ENCODE measurements around the gene CRYBA2. TPM values are rescaled to one million over a fixed set of nuclear protein-coding genes. Genes with fewer than 3 reads are reported as not detected.

The CRYBA2 gene
- polyA plus RNA-seq, 1 donor = 13.3 TPM

DNA sequence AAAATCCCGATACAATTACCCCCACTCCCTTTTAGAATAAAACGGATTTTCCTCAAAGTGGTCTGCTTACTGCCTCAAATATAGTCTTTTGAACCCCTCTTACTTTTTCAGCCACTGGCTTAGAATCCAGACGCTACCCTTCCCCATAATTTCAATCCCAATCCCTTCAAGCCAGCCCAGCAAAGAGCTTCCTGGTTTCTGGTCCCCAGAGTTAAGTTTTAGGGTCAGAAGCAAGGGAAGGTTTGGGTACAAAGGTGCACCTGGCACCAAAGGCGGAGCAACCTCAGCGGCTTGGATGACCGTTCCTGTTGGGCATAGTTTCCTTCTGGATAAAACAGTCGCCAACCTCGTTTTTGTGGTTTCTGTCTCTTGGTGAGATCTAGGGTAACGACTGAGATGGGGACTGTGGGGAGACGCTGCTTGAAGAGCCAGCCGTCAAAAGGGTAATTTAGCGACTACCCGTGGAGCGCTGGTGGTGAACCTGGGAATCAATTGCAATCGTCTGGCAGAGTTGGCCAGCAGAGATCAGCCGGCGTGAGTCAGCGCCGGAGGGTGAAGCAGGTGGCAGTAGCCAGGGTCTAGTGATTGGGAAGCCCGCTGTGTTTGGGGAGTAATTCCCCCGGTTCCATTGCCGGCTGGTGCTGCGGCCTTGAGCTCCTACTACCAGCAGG is 9.8 kb downstream of the CRYBA2 start:
- no peak for DNase-seq
- Histone ChIP-seq H3K27me3 (ENCODE audit: control insufficient read depth, insufficient read depth, low read length) (peaks cover 93% of the 10 kb centered on the region), H3K4me3 (ENCODE audit: low read length) (peak overlapping the region; percentile 16), H3K36me3 (ENCODE audit: control insufficient read depth, insufficient read depth, low read length) (no peaks in the 10 kb centered on the region), H3K27ac (ENCODE audit: low read length) (no peak overlapping the region), H3K9me3 (ENCODE audit: control insufficient read depth, low read depth, low read length) (peaks cover 13% of the 10 kb centered on the region), H3K4me1 (ENCODE audit: control insufficient read depth, insufficient read depth, low read length) (peaks cover 13% of the 10 kb centered on the region)
- 60% methylated on average over 1 of the region's 23 CpGs for WGBS (ENCODE audit: insufficient coverage, low lambda C conversion rate)

GRCh38 chr2:218982586-218983262 is 10.5 kb downstream of the CRYBA2 start:
- no CpG with 5 or more reads among the region's 28 CpGs for WGBS (ENCODE audit: insufficient coverage, low lambda C conversion rate)
- peak overlapping the region; percentile 13 for H3K4me3 ChIP-seq (ENCODE audit: low read length)

DNA sequence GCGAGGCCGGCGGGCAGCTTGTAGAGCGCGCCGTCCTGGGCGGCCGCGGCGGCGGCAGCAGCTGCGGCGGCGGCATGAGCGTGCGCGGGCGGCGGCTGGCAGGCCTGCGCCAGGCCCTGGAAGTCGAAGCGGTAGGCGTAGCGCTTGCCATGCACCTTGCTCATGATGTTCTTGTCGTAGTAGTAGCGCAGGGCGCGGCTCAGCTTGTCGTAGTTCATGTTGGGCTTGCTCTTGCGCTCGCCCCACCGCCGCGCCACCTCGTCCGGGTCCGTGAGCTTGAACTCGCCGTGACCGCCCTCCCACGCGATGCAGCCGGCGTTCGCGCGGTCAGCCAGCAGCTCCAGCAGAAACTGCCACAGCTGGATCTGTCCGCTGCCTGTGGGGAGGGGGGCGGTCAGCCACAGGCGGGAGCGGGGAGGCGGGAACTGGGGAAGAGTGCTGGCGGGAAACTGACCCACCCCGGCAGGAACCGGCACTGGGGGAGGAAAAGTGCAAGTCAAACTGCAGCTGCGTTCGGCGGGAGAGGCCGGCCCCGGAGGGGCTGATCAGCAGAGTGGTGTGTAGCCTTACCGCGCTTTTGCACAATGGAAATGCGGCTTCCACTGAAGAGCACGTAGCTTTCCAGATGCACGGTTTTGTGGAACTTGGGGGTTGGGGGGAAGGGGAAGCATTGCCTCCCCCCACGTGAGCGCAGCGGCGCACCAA is 11.2 kb downstream of the CRYBA2 start:
- peaks cover 13% of the 10 kb centered on the region for H3K4me1 ChIP-seq (ENCODE audit: control insufficient read depth, insufficient read depth, low read length)
- H3K9me3 ChIP-seq (ENCODE audit: control insufficient read depth, low read depth, low read length) = peaks cover 13% of the 10 kb centered on the region
- H3K36me3 ChIP-seq (ENCODE audit: control insufficient read depth, insufficient read depth, low read length) = no peaks in the 10 kb centered on the region
- peak in 1 of 2 donors; percentile 49 for DNase-seq
- H3K4me3 ChIP-seq (ENCODE audit: low read length) = peak overlapping the region; percentile 17
- H3K27me3 ChIP-seq (ENCODE audit: control insufficient read depth, insufficient read depth, low read length) = peaks cover 92% of the 10 kb centered on the region
- H3K27ac ChIP-seq (ENCODE audit: low read length) = no peak overlapping the region
- WGBS (ENCODE audit: insufficient coverage, low lambda C conversion rate) = no CpG with 5 or more reads among the region's 69 CpGs

More at GRCh38 chr2:218982586-218983262, 10.5 kb downstream of the CRYBA2 start:
- H3K36me3 ChIP-seq (ENCODE audit: control insufficient read depth, insufficient read depth, low read length) = no peaks in the 10 kb centered on the region
- H3K27me3 ChIP-seq (ENCODE audit: control insufficient read depth, insufficient read depth, low read length) = peaks cover 92% of the 10 kb centered on the region
- no peak for DNase-seq
- peaks cover 13% of the 10 kb centered on the region for H3K9me3 ChIP-seq (ENCODE audit: control insufficient read depth, low read depth, low read length)
- no peak overlapping the region for H3K27ac ChIP-seq (ENCODE audit: low read length)
- H3K4me1 ChIP-seq (ENCODE audit: control insufficient read depth, insufficient read depth, low read length) = peaks cover 13% of the 10 kb centered on the region

- Histone ChIP-seq H3K4me3 (ENCODE audit: low read length) (no peak overlapping the region), H3K9me3 (ENCODE audit: control insufficient read depth, low read depth, low read length) (peaks cover 13% of the 10 kb centered on the region), H3K36me3 (ENCODE audit: control insufficient read depth, insufficient read depth, low read length) (no peaks in the 10 kb centered on the region), H3K4me1 (ENCODE audit: control insufficient read depth, insufficient read depth, low read length) (peaks cover 13% of the 10 kb centered on the region), H3K27ac (ENCODE audit: low read length) (no peak overlapping the region), H3K27me3 (ENCODE audit: control insufficient read depth, insufficient read depth, low read length) (peaks cover 90% of the 10 kb centered on the region)
- no CpG with 5 or more reads among the region's 46 CpGs for WGBS (ENCODE audit: insufficient coverage, low lambda C conversion rate)
- DNase-seq = no peak
These were observed 11.8 kb downstream of the CRYBA2 start for GRCh38 chr2:218981390-218981880.

- WGBS (ENCODE audit: insufficient coverage, low lambda C conversion rate) = 20% methylated on average over 2 of the region's 26 CpGs
- H3K36me3 ChIP-seq (ENCODE audit: control insufficient read depth, insufficient read depth, low read length) = no peaks in the 10 kb centered on the region
- H3K9me3 ChIP-seq (ENCODE audit: control insufficient read depth, low read depth, low read length) = peaks cover 13% of the 10 kb centered on the region
- H3K4me3 ChIP-seq (ENCODE audit: low read length) = no peak overlapping the region
- no peak overlapping the region for H3K27ac ChIP-seq (ENCODE audit: low read length)
- peaks cover 14% of the 10 kb centered on the region for H3K4me1 ChIP-seq (ENCODE audit: control insufficient read depth, insufficient read depth, low read length)
- H3K27me3 ChIP-seq (ENCODE audit: control insufficient read depth, insufficient read depth, low read length) = peaks cover 84% of the 10 kb centered on the region
- DNase-seq = no peak
These were observed 12.4 kb downstream of the CRYBA2 start for GRCh38 chr2:218980735-218981389.

DNA sequence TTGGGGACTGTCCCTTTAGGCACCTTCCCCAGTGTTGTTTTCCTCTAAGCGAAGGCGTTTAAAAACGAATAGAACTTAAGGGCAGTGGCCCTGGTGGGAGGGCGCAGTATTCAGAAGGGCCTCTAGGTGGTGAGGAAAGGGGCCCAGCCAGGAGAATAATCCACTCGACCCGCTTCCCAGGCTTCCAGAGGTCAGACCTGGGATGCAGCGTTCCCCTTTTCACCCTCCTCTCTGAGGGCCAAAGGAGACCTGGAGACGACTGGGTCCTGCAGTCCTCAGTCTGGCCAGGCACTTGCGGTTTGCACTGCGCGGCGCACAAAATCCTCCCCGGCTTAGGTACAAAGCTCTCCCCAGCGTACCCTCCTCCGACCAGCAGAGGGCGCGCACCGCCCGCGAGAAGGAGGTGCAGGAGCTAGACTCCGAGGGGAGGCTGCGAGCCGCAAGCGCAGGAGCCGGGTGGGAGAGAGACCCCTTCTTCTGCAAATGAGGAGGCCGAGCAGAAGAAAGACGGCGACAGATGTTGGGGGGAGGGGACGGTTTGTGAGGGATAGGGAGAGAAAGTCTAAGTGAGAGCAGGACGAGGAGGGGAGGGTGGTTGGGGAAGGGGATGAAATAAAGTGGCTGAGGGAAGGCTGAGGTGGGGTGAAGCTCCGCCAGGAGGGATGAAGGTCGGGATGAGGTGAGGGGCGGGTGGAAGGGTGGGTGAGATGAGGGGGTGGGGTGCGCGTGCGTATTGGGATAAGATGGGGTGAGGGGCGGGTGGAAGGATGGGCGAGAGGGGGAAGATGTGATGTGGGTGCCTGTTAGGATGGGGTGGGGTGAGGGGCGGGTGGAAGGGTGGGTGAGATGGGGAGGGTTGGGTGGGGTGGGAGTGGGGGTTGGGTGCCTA is 13.1 kb downstream of the CRYBA2 start:
- peaks cover 8% of the 10 kb centered on the region for H3K9me3 ChIP-seq (ENCODE audit: control insufficient read depth, low read depth, low read length)
- H3K4me1 ChIP-seq (ENCODE audit: control insufficient read depth, insufficient read depth, low read length) = peaks cover 17% of the 10 kb centered on the region
- no peak overlapping the region for H3K27ac ChIP-seq (ENCODE audit: low read length)
- WGBS (ENCODE audit: insufficient coverage, low lambda C conversion rate) = 3% methylated on average over 5 of the region's 39 CpGs
- H3K36me3 ChIP-seq (ENCODE audit: control insufficient read depth, insufficient read depth, low read length) = no peaks in the 10 kb centered on the region
- peak; percentile 78 to 82 for DNase-seq
- H3K4me3 ChIP-seq (ENCODE audit: low read length) = peak overlapping the region; percentile 4
- peaks cover 77% of the 10 kb centered on the region for H3K27me3 ChIP-seq (ENCODE audit: control insufficient read depth, insufficient read depth, low read length)

DNA sequence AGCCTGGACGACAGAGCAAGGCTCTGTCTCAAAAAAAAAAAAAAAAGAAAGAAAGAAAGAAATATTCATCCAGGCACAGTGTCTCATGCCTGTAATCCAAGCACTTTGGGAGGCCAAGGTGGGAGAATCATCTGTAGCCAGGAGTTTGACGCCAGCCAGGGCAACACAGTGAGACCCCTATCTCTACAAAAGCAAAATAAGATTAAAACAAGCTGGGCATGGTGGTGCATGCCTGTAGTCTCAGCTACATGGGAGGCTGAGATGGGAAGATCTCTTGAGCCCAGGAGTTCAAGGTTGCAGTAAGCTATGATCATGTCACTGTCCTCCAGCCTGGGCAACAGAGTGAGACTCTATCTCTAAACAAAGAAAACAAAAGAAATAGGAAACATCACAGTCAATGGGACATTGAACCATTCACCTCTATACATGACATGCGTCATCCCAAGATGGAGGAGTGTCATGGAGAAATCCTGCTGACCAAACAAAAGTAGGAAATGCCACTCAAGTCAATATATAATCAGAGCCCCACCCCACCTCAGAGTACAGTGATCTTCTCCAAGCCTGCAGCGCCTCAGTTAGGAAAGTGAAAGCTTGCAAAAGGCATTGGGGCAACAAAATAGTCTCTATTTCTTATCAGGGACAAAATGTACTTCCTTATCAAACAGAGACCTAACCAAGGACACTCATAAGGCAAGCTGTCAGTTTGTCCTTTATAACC is 18.0 kb downstream of the CRYBA2 start:
- H3K27me3 ChIP-seq (ENCODE audit: control insufficient read depth, insufficient read depth, low read length) = peaks cover 55% of the 10 kb centered on the region

DNA sequence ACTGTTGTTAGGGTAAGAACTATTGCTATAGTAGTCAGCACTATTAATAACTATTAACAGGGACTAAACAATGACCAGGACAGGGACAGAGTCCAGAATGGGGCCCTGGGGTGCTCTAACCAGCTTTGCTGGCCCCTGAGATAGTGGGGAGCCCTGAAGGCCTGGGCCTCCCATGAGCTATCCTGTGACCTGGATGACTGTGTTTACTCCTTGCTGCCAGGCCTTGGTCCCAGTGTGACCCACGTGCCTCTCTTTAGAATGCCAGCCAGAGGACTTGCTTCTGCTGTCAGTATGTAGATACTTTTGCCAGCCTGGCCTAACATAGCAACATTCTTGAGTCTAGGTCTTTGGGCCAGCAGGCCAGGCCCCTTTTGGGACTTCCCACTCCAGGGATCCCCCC is 22.3 kb downstream of the CRYBA2 start:
- H3K27ac ChIP-seq (ENCODE audit: low read length) = no peak overlapping the region
- H3K4me3 ChIP-seq (ENCODE audit: low read length) = no peak overlapping the region
- peaks cover 4% of the 10 kb centered on the region for H3K4me1 ChIP-seq (ENCODE audit: control insufficient read depth, insufficient read depth, low read length)
- WGBS (ENCODE audit: insufficient coverage, low lambda C conversion rate) = no CpG with 5 or more reads among the region's 1 CpG
- no peaks in the 10 kb centered on the region for H3K9me3 ChIP-seq (ENCODE audit: control insufficient read depth, low read depth, low read length)
- no peaks in the 10 kb centered on the region for H3K36me3 ChIP-seq (ENCODE audit: control insufficient read depth, insufficient read depth, low read length)
- peak in 1 of 2 donors; percentile 77 for DNase-seq
- H3K27me3 ChIP-seq (ENCODE audit: control insufficient read depth, insufficient read depth, low read length) = peaks cover 36% of the 10 kb centered on the region

More for the DNA sequence above, 18.0 kb downstream of the CRYBA2 start:
- WGBS (ENCODE audit: insufficient coverage, low lambda C conversion rate) = no CpG with 5 or more reads among the region's 4 CpGs
- H3K4me1 ChIP-seq (ENCODE audit: control insufficient read depth, insufficient read depth, low read length) = peaks cover 7% of the 10 kb centered on the region
- H3K27ac ChIP-seq (ENCODE audit: low read length) = no peak overlapping the region
- H3K36me3 ChIP-seq (ENCODE audit: control insufficient read depth, insufficient read depth, low read length) = no peaks in the 10 kb centered on the region
- H3K9me3 ChIP-seq (ENCODE audit: control insufficient read depth, low read depth, low read length) = no peaks in the 10 kb centered on the region
- peak; percentile 57 to 86 for DNase-seq
- H3K4me3 ChIP-seq (ENCODE audit: low read length) = no peak overlapping the region
